OCI-LY3 (cell line): ENCODE measurements around the gene FGGY.

Source experiments
- H2AFZ ChIP-seq: fragments of 200-600, 300-600 bp; shearing (Covaris generic); 2 replicates; pipeline ENCODE4 v1.6.0; 2014; ENCODE audit warnings: antibody characterized with exemption, low read depth, low read length
- H3K27ac ChIP-seq: fragments of 200-600, 300-600 bp; sonication (generic); 2 replicates; pipeline ENCODE4 v1.5.1; 2014; ENCODE audit warnings: mild to moderate bottlenecking, low read length, moderate library complexity, mixed read lengths
- H3K27me3 ChIP-seq: fragments of 200-600, 300-600 bp; sonication (generic); 2 replicates; pipeline ENCODE4 v1.6.1; 2014; ENCODE audit warnings: low read depth, low read length, mixed read lengths
- H3K36me3 ChIP-seq: fragments of 200-600, 300-600 bp; sonication (generic); replicated peaks from 2 replicates; pipeline ENCODE3; 2014; ENCODE audit warnings: low read depth, low read length, mixed read lengths
- H3K4me1 ChIP-seq: fragments of 300-600, 200-600 bp; sonication (generic); 2 replicates; pipeline ENCODE4 v1.6.1; 2014; ENCODE audit warnings: low read length, mixed read lengths
- H3K4me2 ChIP-seq: fragments of 200-600, 300-600 bp; sonication (generic); 2 replicates; pipeline ENCODE4 v1.6.1; 2014; ENCODE audit warnings: low read length, mixed read lengths
- H3K4me3 ChIP-seq: fragments of 300-600, 200-600 bp; sonication (generic); 2 replicates; pipeline ENCODE4 v1.5.1; 2014; ENCODE audit warnings: antibody characterized with exemption, mild to moderate bottlenecking, low read length, moderate library complexity
- H3K79me2 ChIP-seq: fragments of 300-600, 200-600 bp; shearing (Covaris generic); 2 replicates; pipeline ENCODE4 v1.6.1; 2014; ENCODE audit warnings: mild to moderate bottlenecking, low read length, mixed read lengths
- H3K9ac ChIP-seq: fragments of 300-600, 200-600 bp; shearing (Covaris generic); 2 replicates; pipeline ENCODE4 v1.6.0; 2014; ENCODE audit warnings: mild to moderate bottlenecking, low read length, moderate library complexity
- H3K9me3 ChIP-seq: fragments of 200-600, 300-600 bp; shearing (Covaris generic); 2 replicates; pipeline ENCODE4 v1.6.1; 2014; ENCODE audit warnings: low read length, mixed read lengths; ENCODE audit not compliant: insufficient read depth
- H4K20me1 ChIP-seq: fragments of 200-600, 300-600 bp; sonication (generic); 2 replicates; pipeline ENCODE4 v1.6.1; 2016; ENCODE audit warnings: low read length, mixed read lengths; ENCODE audit not compliant: insufficient read depth
- CTCF ChIP-seq: fragments of 200-600, 300-600 bp; sonication (generic); IDR thresholded peaks from 2 replicates; pipeline ENCODE4 v1.5.1; 2014; ENCODE audit warnings: antibody characterized with exemption, low read length, low read depth
- EZH2phosphoT487 ChIP-seq: fragments of 200-600 bp; shearing (Covaris generic); IDR thresholded peaks from 2 replicates; pipeline ENCODE4 v1.6.1; 2018; ENCODE audit warnings: antibody characterized with exemption, mixed run types, low read depth

Gene FGGY

GRCh38 chr1:59258412-59259032 is 38.4 kb upstream of the FGGY start:
- Histone ChIP-seq H3K36me3 (no peaks in the 10 kb centered on the region), H2AFZ (no peak overlapping the region), H3K4me2 (no peak overlapping the region), H3K27me3 (no peaks in the 10 kb centered on the region), H3K4me3 (no peak overlapping the region), H3K9ac (no peak overlapping the region), H3K27ac (no peak overlapping the region), H3K9me3 (no peaks in the 10 kb centered on the region), H4K20me1 (no peaks in the 10 kb centered on the region), H3K4me1 (no peaks in the 10 kb centered on the region), H3K79me2 (no peaks in the 10 kb centered on the region)
- TF ChIP-seq CTCF = no peak
- TF ChIP-seq EZH2phosphoT487 = no peak

GRCh38 chr1:59261537-59261936 is 35.4 kb upstream of the FGGY start:
- H3K36me3 ChIP-seq = no peaks in the 10 kb centered on the region
- no peak overlapping the region for H3K9ac ChIP-seq
- no peak overlapping the region for H3K4me3 ChIP-seq
- H3K4me1 ChIP-seq = peaks cover 12% of the 10 kb centered on the region
- H2AFZ ChIP-seq = no peak overlapping the region
- no peak overlapping the region for H3K4me2 ChIP-seq
- no peak overlapping the region for H3K27ac ChIP-seq
- H4K20me1 ChIP-seq = no peaks in the 10 kb centered on the region
- no peaks in the 10 kb centered on the region for H3K79me2 ChIP-seq
- H3K27me3 ChIP-seq = no peaks in the 10 kb centered on the region
- no peak for TF ChIP-seq CTCF
- TF ChIP-seq EZH2phosphoT487 = no peak
- no peaks in the 10 kb centered on the region for H3K9me3 ChIP-seq

GRCh38 chr1:59262631-59263030 is 34.3 kb upstream of the FGGY start:
- Histone ChIP-seq H3K4me2 (no peak overlapping the region), H3K4me3 (no peak overlapping the region), H3K36me3 (no peaks in the 10 kb centered on the region), H3K9me3 (no peaks in the 10 kb centered on the region), H3K27ac (no peak overlapping the region), H3K79me2 (no peaks in the 10 kb centered on the region), H3K27me3 (no peaks in the 10 kb centered on the region), H3K4me1 (peaks cover 22% of the 10 kb centered on the region), H4K20me1 (no peaks in the 10 kb centered on the region), H2AFZ (no peak overlapping the region), H3K9ac (no peak overlapping the region)
- TF ChIP-seq CTCF (no peak), EZH2phosphoT487 (no peak)

- Histone ChIP-seq H3K27ac (no peak overlapping the region), H3K4me3 (no peak overlapping the region), H3K9ac (no peak overlapping the region), H3K79me2 (no peaks in the 10 kb centered on the region), H3K9me3 (no peaks in the 10 kb centered on the region), H3K27me3 (no peaks in the 10 kb centered on the region), H3K4me2 (no peak overlapping the region), H4K20me1 (no peaks in the 10 kb centered on the region), H2AFZ (no peak overlapping the region), H3K4me1 (peaks cover 22% of the 10 kb centered on the region), H3K36me3 (no peaks in the 10 kb centered on the region)
- TF ChIP-seq EZH2phosphoT487 (no peak), CTCF (no peak)
Observed at GRCh38 chr1:59263111-59263510, 33.8 kb upstream of the FGGY start.
